SK-N-MC (cell line): Measurements from ENCODE around the gene CGB3.

ENCODE experiments used
- EZH2 ChIP-seq: fragments of 200-600 bp; sonication (generic); IDR thresholded peaks from one replicate; pipeline ENCODE4 v1.6.1; 2017; ENCODE audit warnings: antibody characterized with exemption
- POLR2AphosphoS5 ChIP-seq: IDR thresholded peaks from 2 replicates; pipeline ENCODE4 v1.6.1; 2012; ENCODE audit warnings: mild to moderate bottlenecking, low read depth, low read length, borderline replicate concordance

- TF ChIP-seq POLR2AphosphoS5 (no peak), EZH2 (no peak)
Measured at GRCh38 chr19:48997972-48998371, 26.2 kb downstream of the CGB3 start.
